ENCODE results near the gene TBC1D9B.
"Not testable (repeated sequence)": the region's sequence is repeated elsewhere in the genome, so short reads cannot be mapped to it uniquely, and the experiment has no call there.

Gene TBC1D9B

DNA sequence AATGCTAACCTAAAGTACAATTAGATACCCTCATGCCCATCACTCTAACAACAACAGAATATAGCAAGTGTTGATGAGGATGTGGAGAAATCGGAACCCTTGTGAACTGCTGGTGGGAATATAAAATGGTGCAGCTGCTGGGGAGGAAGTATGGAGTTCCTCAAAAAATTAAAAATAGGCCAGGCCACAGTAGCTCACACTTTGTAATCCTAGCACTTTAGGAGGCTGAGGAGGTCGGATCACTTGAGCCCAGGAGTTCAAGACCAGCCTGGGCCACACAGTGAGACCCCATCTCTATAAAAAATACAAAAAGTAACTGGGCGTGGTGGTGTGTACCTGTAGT, 31.1 kb downstream of the TBC1D9B start:
- Histone ChIP-seq H3K4me1 (ENCODE audit: control insufficient read depth in 5 of 5, insufficient read depth in 5 of 5, low read length in 5 of 5) (peaks cover 0 to 6% (median 3%) of the 10 kb centered on the region in 5 donors), H3K4me3 (ENCODE audit: low read depth in 1 of 5, low read length in 5 of 5) (no peak overlapping the region), H3K27ac (ENCODE audit: low read depth, low read length) (no peak overlapping the region), H3K36me3 (ENCODE audit: control insufficient read depth in 5 of 5, insufficient read depth in 5 of 5, low read length in 5 of 5) (peaks cover 2 to 88% (median 78%) of the 10 kb centered on the region in 5 donors), H3K9ac (ENCODE audit: low read length in 5 of 5) (peak overlapping the region in 1 of 5 donors; percentile 28), H3K27me3 (ENCODE audit: control insufficient read depth in 5 of 5, insufficient read depth in 4 of 5, low read length in 5 of 5) (no peaks in the 10 kb centered on the region), H3K9me3 (ENCODE audit: control insufficient read depth in 5 of 5, low read length in 5 of 5) (no peaks in the 10 kb centered on the region)

GRCh38 chr5:179875741-179876609, 31.7 kb downstream of the TBC1D9B start:
- no peaks in the 10 kb centered on the region for H3K9me3 ChIP-seq (ENCODE audit: control insufficient read depth in 5 of 5, low read length in 5 of 5)
- no peak overlapping the region for H3K4me3 ChIP-seq (ENCODE audit: low read depth in 1 of 5, low read length in 5 of 5)
- peak overlapping the region in 1 of 5 donors; percentile 28 for H3K9ac ChIP-seq (ENCODE audit: low read length in 5 of 5)
- no peaks in the 10 kb centered on the region for H3K27me3 ChIP-seq (ENCODE audit: control insufficient read depth in 5 of 5, insufficient read depth in 4 of 5, low read length in 5 of 5)
- peaks cover 0 to 6% (median 3%) of the 10 kb centered on the region in 5 donors for H3K4me1 ChIP-seq (ENCODE audit: control insufficient read depth in 5 of 5, insufficient read depth in 5 of 5, low read length in 5 of 5)
- peaks cover 2 to 93% (median 81%) of the 10 kb centered on the region in 5 donors for H3K36me3 ChIP-seq (ENCODE audit: control insufficient read depth in 5 of 5, insufficient read depth in 5 of 5, low read length in 5 of 5)
- H3K27ac ChIP-seq (ENCODE audit: low read depth, low read length), result no peak overlapping the region

GRCh38 chr5:179874536-179875292, 33.0 kb downstream of the TBC1D9B start:
- peaks cover 2 to 93% (median 86%) of the 10 kb centered on the region in 5 donors for H3K36me3 ChIP-seq (ENCODE audit: control insufficient read depth in 5 of 5, insufficient read depth in 5 of 5, low read length in 5 of 5)
- H3K27ac ChIP-seq (ENCODE audit: low read depth, low read length), result no peak overlapping the region
- no peak overlapping the region for H3K4me3 ChIP-seq (ENCODE audit: low read depth in 1 of 5, low read length in 5 of 5)
- no peaks in the 10 kb centered on the region for H3K9me3 ChIP-seq (ENCODE audit: control insufficient read depth in 5 of 5, low read length in 5 of 5)
- no peaks in the 10 kb centered on the region for H3K27me3 ChIP-seq (ENCODE audit: control insufficient read depth in 5 of 5, insufficient read depth in 4 of 5, low read length in 5 of 5)
- no peak overlapping the region for H3K9ac ChIP-seq (ENCODE audit: low read length in 5 of 5)
- peaks cover 0 to 6% (median 3%) of the 10 kb centered on the region in 5 donors for H3K4me1 ChIP-seq (ENCODE audit: control insufficient read depth in 5 of 5, insufficient read depth in 5 of 5, low read length in 5 of 5)

- peaks cover 0 to 6% (median 3%) of the 10 kb centered on the region in 5 donors for H3K4me1 ChIP-seq (ENCODE audit: control insufficient read depth in 5 of 5, insufficient read depth in 5 of 5, low read length in 5 of 5)
- peaks cover 2 to 93% (median 86%) of the 10 kb centered on the region in 5 donors for H3K36me3 ChIP-seq (ENCODE audit: control insufficient read depth in 5 of 5, insufficient read depth in 5 of 5, low read length in 5 of 5)
- H3K4me3 ChIP-seq (ENCODE audit: low read depth in 1 of 5, low read length in 5 of 5), result no peak overlapping the region
- no peak overlapping the region for H3K27ac ChIP-seq (ENCODE audit: low read depth, low read length)
- H3K9ac ChIP-seq (ENCODE audit: low read length in 5 of 5), result no peak overlapping the region
- no peaks in the 10 kb centered on the region for H3K9me3 ChIP-seq (ENCODE audit: control insufficient read depth in 5 of 5, low read length in 5 of 5)
- no peaks in the 10 kb centered on the region for H3K27me3 ChIP-seq (ENCODE audit: control insufficient read depth in 5 of 5, insufficient read depth in 4 of 5, low read length in 5 of 5)
These were observed 33.6 kb downstream of the TBC1D9B start for GRCh38 chr5:179874136-179874535.

GRCh38 chr5:179873588-179874110, 34.0 kb downstream of the TBC1D9B start:
- H3K36me3 ChIP-seq (ENCODE audit: control insufficient read depth in 5 of 5, insufficient read depth in 5 of 5, low read length in 5 of 5), result peaks cover 2 to 93% (median 87%) of the 10 kb centered on the region in 5 donors
- H3K27me3 ChIP-seq (ENCODE audit: control insufficient read depth in 5 of 5, insufficient read depth in 4 of 5, low read length in 5 of 5), result no peaks in the 10 kb centered on the region
- peaks cover 0 to 6% (median 3%) of the 10 kb centered on the region in 5 donors for H3K4me1 ChIP-seq (ENCODE audit: control insufficient read depth in 5 of 5, insufficient read depth in 5 of 5, low read length in 5 of 5)
- H3K27ac ChIP-seq (ENCODE audit: low read depth, low read length), result no peak overlapping the region
- no peaks in the 10 kb centered on the region for H3K9me3 ChIP-seq (ENCODE audit: control insufficient read depth in 5 of 5, low read length in 5 of 5)
- no peak overlapping the region for H3K9ac ChIP-seq (ENCODE audit: low read length in 5 of 5)
- H3K4me3 ChIP-seq (ENCODE audit: low read depth in 1 of 5, low read length in 5 of 5), result no peak overlapping the region

DNA sequence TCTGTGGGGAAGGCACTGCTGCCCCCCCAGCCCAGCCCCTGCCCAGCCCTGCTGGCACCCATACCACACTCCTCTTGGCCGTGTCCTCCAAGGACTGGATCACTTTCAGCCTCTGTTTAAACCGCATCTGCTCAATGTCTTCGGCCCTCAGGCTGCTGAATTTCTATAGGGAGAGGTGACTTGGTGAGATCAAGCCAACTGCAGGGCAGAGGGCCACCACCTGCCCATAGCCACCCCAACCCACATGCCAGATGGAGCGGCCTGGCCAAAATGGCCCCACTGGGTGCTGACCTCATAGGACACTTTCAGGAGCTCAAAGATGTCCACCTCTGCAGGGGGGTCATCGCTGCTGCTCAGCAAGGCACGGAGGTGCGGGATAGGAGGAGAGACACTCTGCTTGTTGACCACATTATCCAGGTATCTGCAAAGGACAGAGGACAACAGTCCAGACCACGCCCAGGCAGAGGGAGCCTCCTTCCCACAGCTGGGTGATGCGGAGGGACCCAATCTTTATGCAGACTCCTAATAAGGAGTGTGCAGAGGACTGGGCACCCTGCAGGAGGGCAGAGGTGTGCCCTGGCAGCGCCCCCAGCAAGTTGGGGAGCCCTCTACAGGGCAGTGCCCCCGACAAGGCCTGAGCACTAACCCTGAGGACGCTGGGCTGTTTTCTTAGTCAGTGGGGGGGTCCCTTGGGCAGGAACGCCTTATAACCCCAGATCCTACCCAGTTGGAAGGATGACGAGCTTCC, 34.7 kb downstream of the TBC1D9B start:
- Histone ChIP-seq H3K4me3 (ENCODE audit: low read depth in 1 of 5, low read length in 5 of 5) (no peak overlapping the region), H3K27ac (ENCODE audit: low read depth, low read length) (no peak overlapping the region), H3K9ac (ENCODE audit: low read length in 5 of 5) (no peak overlapping the region), H3K9me3 (ENCODE audit: control insufficient read depth in 5 of 5, low read length in 5 of 5) (no peaks in the 10 kb centered on the region), H3K4me1 (ENCODE audit: control insufficient read depth in 5 of 5, insufficient read depth in 5 of 5, low read length in 5 of 5) (peaks cover 0 to 6% (median 0%) of the 10 kb centered on the region in 5 donors), H3K27me3 (ENCODE audit: control insufficient read depth in 5 of 5, insufficient read depth in 4 of 5, low read length in 5 of 5) (no peaks in the 10 kb centered on the region), H3K36me3 (ENCODE audit: control insufficient read depth in 5 of 5, insufficient read depth in 5 of 5, low read length in 5 of 5) (peaks cover 2 to 92% (median 86%) of the 10 kb centered on the region in 5 donors)

GRCh38 chr5:179872055-179872827, 35.5 kb downstream of the TBC1D9B start:
- no peaks in the 10 kb centered on the region for H3K27me3 ChIP-seq (ENCODE audit: control insufficient read depth in 5 of 5, insufficient read depth in 4 of 5, low read length in 5 of 5)
- no peaks in the 10 kb centered on the region for H3K9me3 ChIP-seq (ENCODE audit: control insufficient read depth in 5 of 5, low read length in 5 of 5)
- H3K36me3 ChIP-seq (ENCODE audit: control insufficient read depth in 5 of 5, insufficient read depth in 5 of 5, low read length in 5 of 5), result peaks cover 0 to 92% (median 87%) of the 10 kb centered on the region in 5 donors
- H3K4me1 ChIP-seq (ENCODE audit: control insufficient read depth in 5 of 5, insufficient read depth in 5 of 5, low read length in 5 of 5), result peaks cover 0 to 6% (median 0%) of the 10 kb centered on the region in 5 donors
- H3K27ac ChIP-seq (ENCODE audit: low read depth, low read length), result no peak overlapping the region
- H3K9ac ChIP-seq (ENCODE audit: low read length in 5 of 5), result no peak overlapping the region
- no peak overlapping the region for H3K4me3 ChIP-seq (ENCODE audit: low read depth in 1 of 5, low read length in 5 of 5)

DNA sequence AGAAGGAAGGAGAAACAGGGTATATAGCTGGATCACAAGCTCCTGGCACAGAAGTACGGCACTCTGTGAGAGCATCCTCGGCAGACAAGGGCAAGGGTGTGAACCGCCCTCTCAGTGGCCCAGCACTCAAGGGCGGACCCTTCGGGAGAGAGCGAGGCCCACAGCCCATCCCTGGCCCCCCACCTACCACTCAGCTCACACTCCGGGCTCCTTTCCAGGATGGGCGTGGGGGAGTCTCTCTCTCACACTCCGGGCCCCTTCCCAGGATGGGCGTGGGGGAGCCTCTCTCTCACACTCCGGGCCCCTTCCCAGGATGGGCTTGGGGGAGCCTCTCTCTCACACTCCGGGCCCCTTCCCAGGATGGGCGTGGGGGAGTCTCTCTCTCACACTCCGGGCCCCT, 36.2 kb downstream of the TBC1D9B start:
- not testable (repeated sequence) for H3K9ac ChIP-seq (ENCODE audit: low read length in 5 of 5)
- H3K36me3 ChIP-seq (ENCODE audit: control insufficient read depth in 5 of 5, insufficient read depth in 5 of 5, low read length in 5 of 5), result peaks cover 0 to 96% (median 92%) of the 10 kb centered on the region in 5 donors

DNA sequence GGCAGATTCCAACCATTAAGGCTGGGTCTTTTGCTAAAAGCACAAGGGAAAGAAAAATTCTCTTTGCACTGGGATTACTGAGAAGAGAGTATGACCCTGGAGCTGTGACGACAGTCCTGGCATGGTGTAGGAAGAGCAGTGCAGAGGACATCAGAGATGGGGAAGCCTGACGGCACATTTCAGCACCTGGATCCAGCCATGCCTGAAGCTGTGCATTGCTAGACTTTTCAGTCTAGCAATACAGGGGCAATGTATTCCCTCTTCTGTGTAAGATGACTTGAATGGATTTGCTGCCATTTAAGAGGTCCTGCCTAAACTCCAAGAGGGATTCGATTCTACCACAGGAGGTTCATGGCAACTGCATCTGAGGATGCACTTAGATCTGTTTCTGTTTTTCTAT, 36.7 kb downstream of the TBC1D9B start:
- Histone ChIP-seq H3K27ac (ENCODE audit: low read depth, low read length) (no peak overlapping the region), H3K4me1 (ENCODE audit: control insufficient read depth in 5 of 5, insufficient read depth in 5 of 5, low read length in 5 of 5) (peaks cover 0 to 2% (median 0%) of the 10 kb centered on the region in 5 donors), H3K4me3 (ENCODE audit: low read depth in 1 of 5, low read length in 5 of 5) (no peak overlapping the region), H3K9ac (ENCODE audit: low read length in 5 of 5) (no peak overlapping the region), H3K36me3 (ENCODE audit: control insufficient read depth in 5 of 5, insufficient read depth in 5 of 5, low read length in 5 of 5) (peaks cover 0 to 96% (median 92%) of the 10 kb centered on the region in 5 donors), H3K27me3 (ENCODE audit: control insufficient read depth in 5 of 5, insufficient read depth in 4 of 5, low read length in 5 of 5) (no peaks in the 10 kb centered on the region), H3K9me3 (ENCODE audit: control insufficient read depth in 5 of 5, low read length in 5 of 5) (no peaks in the 10 kb centered on the region)

More for the DNA sequence above, 36.2 kb downstream of the TBC1D9B start:
- not testable (repeated sequence) for H3K4me1 ChIP-seq (ENCODE audit: control insufficient read depth in 5 of 5, insufficient read depth in 5 of 5, low read length in 5 of 5); H3K9me3 ChIP-seq (ENCODE audit: control insufficient read depth in 5 of 5, low read length in 5 of 5); H3K4me3 ChIP-seq (ENCODE audit: low read depth in 1 of 5, low read length in 5 of 5); H3K27ac ChIP-seq (ENCODE audit: low read depth, low read length); H3K27me3 ChIP-seq (ENCODE audit: control insufficient read depth in 5 of 5, insufficient read depth in 4 of 5, low read length in 5 of 5)
